Calu3 (cell line): Measurements from ENCODE around the gene MYPN. TPM values are rescaled to one million over a fixed set of nuclear protein-coding genes. Genes with fewer than 3 reads are reported as not detected.
A peak's percentile ranks its signal among the peaks of the same experiment; 100 is the strongest.

Source experiments
- BruUV-seq: library from RNA; stranded (reverse); fragments of 400-500 nt; replicated peaks from 2 replicates; lab custom pipeline; 2021; lab: Mats Ljungman, UMichigan
- CTCF ChIA-PET: fragments of 300-600 bp; sonication (Branson Sonifier 250); formaldehyde crosslinking; loops from one replicate; lab custom pipeline; 2022; ENCODE audit warnings: antibody characterized with exemption; lab: Charles Lee
- DNase-seq: peaks from one replicate; pipeline ENCODE4 v3.0.0; 2022
- H3K27ac Mint-ChIP-seq: one replicate; pipeline ENCODE4 v1.8.0; 2022; ENCODE audit warnings: mixed read lengths; ENCODE audit not compliant: unreplicated experiment
- H3K27me3 Mint-ChIP-seq: one replicate; pipeline ENCODE4 v1.8.0; 2022; ENCODE audit warnings: mixed read lengths; ENCODE audit not compliant: unreplicated experiment
- H3K36me3 Mint-ChIP-seq: one replicate; pipeline ENCODE4 v1.8.0; 2022; ENCODE audit warnings: mild to moderate bottlenecking, moderate library complexity, mixed read lengths; ENCODE audit not compliant: insufficient read depth, unreplicated experiment
- H3K4me1 Mint-ChIP-seq: one replicate; pipeline ENCODE4 v1.8.0; 2022; ENCODE audit warnings: mild to moderate bottlenecking, low read depth, mixed read lengths; ENCODE audit not compliant: unreplicated experiment
- H3K4me3 Mint-ChIP-seq: one replicate; pipeline ENCODE4 v1.8.0; 2022; ENCODE audit warnings: mild to moderate bottlenecking, low read depth, moderate library complexity, mixed read lengths; ENCODE audit not compliant: unreplicated experiment
- H3K9me3 Mint-ChIP-seq: one replicate; pipeline ENCODE4 v1.8.0; 2022; ENCODE audit warnings: low read depth, mixed read lengths; ENCODE audit not compliant: unreplicated experiment
- intact Hi-C: fragments of 100-400 bp; cut with micrococcal nuclease; formaldehyde crosslinking; loops from one replicate; pipeline ENCODE4 v1.10.0; 2022; ENCODE audit not compliant: unreplicated experiment
- total RNA-seq: library from RNA; stranded (reverse); gene quantifications from 2 replicates; pipeline ENCODE4 v1.2.3, GENCODE V29; 2022
- TF ChIP-seq, protein P1 (sequence below): fragments of 200-600 bp; IDR thresholded peaks from one replicate; pipeline ENCODE4 v1.8.0; 2022; ENCODE audit warnings: antibody characterized with exemption; ENCODE audit not compliant: unreplicated experiment

Gene MYPN
- total RNA-seq, 1 experiment from 2014 or later, result 0.38 TPM

DNA sequence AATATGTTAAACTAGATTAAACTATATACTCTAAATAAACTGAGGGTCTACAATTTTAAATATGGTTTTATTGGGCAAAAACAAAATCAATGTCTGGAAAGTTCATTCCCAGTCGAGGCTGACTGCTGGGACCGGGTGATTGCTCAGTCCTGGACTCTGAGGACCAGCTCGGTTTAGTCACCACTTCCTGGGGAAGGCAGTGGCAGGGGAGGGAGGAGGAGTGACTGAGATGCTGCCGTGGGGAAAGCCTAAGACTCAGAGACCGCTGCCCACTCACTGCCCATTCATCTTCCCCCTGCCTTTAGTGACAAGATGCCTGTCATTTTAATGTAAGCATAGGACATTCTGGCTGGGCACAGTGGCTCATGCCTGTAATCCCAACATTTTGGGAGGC is 93.7 kb downstream of the MYPN start:
- Mint-ChIP-seq H3K9me3 (no peaks in the 10 kb centered on the region), H3K27me3 (no peaks in the 10 kb centered on the region), H3K36me3 (no peaks in the 10 kb centered on the region), H3K27ac (no peak overlapping the region), H3K4me1 (peaks cover 7% of the 10 kb centered on the region), H3K4me3 (no peak overlapping the region)
- TF ChIP-seq, protein P1, sequence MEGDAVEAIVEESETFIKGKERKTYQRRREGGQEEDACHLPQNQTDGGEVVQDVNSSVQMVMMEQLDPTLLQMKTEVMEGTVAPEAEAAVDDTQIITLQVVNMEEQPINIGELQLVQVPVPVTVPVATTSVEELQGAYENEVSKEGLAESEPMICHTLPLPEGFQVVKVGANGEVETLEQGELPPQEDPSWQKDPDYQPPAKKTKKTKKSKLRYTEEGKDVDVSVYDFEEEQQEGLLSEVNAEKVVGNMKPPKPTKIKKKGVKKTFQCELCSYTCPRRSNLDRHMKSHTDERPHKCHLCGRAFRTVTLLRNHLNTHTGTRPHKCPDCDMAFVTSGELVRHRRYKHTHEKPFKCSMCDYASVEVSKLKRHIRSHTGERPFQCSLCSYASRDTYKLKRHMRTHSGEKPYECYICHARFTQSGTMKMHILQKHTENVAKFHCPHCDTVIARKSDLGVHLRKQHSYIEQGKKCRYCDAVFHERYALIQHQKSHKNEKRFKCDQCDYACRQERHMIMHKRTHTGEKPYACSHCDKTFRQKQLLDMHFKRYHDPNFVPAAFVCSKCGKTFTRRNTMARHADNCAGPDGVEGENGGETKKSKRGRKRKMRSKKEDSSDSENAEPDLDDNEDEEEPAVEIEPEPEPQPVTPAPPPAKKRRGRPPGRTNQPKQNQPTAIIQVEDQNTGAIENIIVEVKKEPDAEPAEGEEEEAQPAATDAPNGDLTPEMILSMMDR, result no peak
- DNase-seq, result peak; percentile 14
- no TSS peak for BruUV-seq
- intact Hi-C loops, result loop anchor here (10.0 kb wide), 1 partner anchor 508 kb away; the partner anchor contains the start of gene CTNNA3
- CTCF ChIA-PET, result interaction anchor here (0.6 to 1.4 kb wide), 3 partner anchors 10 to 415 kb away, joined by 3 to 5 read pairs (median 4); no protein-coding TSS in a partner anchor

DNA sequence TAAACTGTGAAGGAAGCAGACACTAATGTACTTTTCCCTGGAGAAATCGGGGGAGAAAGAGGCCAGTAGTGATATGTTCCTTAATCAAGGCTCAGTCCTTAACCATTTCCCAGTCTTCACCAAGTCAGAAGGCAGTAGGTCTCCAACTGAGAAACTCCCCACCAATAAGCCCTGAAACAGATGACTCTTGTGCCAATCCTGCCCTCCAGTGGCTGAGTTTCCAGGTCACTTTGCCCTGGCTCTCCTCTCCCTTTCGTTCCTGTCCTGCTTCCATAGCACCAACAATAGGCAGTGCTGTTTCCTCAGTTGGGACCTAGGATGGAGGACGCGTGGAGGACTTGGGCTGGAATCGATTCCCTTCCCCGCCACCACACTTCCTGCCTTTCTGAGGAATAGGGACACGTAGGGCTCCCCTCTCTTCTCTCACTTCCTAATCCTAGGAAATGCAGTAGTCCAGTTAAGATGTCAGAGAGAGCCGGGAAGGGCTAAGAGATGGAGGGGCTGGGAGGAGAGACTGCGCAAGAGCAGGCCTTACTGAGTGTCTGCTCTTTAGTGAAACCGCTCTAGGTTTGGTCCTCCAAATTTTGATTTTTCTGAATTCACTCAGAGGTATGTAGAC is 99.2 kb downstream of the MYPN start:
- no peak overlapping the region for H3K4me3 Mint-ChIP-seq
- CTCF ChIA-PET, result interaction anchor here (1.4 to 2.3 kb wide), 4 partner anchors 51 to 353 kb away, joined by 4 to 10 read pairs (median 5); no protein-coding TSS in a partner anchor
- no peaks in the 10 kb centered on the region for H3K36me3 Mint-ChIP-seq
- no TSS peak for BruUV-seq
- no peaks in the 10 kb centered on the region for H3K9me3 Mint-ChIP-seq
- DNase-seq, result peak; percentile 83
- H3K4me1 Mint-ChIP-seq, result no peaks in the 10 kb centered on the region
- TF ChIP-seq, protein P1, result peak; percentile 73
- peaks cover 19% of the 10 kb centered on the region for H3K27me3 Mint-ChIP-seq
- no peak overlapping the region for H3K27ac Mint-ChIP-seq
- intact Hi-C loops, result loop anchor here (1.0 to 10.0 kb wide), 5 partner anchors 52 to 514 kb away; partner anchors contain the start of gene CTNNA3

DNA sequence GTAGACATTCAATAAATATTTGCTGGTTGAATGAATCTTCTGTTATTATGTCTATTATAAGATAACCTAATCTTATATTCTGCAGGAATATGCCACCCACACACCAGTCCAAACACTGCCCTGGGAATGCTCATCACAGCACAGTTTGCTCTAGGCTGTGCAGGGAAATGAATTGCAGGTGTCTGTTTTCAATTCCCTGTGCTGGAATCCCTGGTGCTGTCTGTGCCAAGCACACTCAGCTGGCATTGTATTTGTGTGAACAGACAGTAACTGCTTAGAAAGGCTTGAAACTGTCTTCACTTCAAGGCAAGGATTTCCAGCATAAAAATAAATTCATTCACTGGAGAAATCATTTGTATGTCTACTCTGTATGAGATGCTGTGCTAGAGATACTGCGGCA is 102.4 kb downstream of the MYPN start:
- Mint-ChIP-seq H3K4me1 (no peaks in the 10 kb centered on the region), H3K9me3 (no peaks in the 10 kb centered on the region), H3K27ac (no peak overlapping the region), H3K27me3 (peaks cover 19% of the 10 kb centered on the region), H3K36me3 (no peaks in the 10 kb centered on the region), H3K4me3 (no peak overlapping the region)
- intact Hi-C loops, result loop anchor here (1.0 to 10.0 kb wide), 3 partner anchors 91 to 683 kb away; no protein-coding TSS in a partner anchor
- CTCF ChIA-PET, result interaction anchor here (1.1 to 1.4 kb wide), 2 partner anchors 90 to 121 kb away, joined by 4 to 18 read pairs; partner anchors contain the start of genes HNRNPH3 and PBLD
- BruUV-seq, result no TSS peak
- no peak for DNase-seq
- TF ChIP-seq, protein P1, result no peak

DNA sequence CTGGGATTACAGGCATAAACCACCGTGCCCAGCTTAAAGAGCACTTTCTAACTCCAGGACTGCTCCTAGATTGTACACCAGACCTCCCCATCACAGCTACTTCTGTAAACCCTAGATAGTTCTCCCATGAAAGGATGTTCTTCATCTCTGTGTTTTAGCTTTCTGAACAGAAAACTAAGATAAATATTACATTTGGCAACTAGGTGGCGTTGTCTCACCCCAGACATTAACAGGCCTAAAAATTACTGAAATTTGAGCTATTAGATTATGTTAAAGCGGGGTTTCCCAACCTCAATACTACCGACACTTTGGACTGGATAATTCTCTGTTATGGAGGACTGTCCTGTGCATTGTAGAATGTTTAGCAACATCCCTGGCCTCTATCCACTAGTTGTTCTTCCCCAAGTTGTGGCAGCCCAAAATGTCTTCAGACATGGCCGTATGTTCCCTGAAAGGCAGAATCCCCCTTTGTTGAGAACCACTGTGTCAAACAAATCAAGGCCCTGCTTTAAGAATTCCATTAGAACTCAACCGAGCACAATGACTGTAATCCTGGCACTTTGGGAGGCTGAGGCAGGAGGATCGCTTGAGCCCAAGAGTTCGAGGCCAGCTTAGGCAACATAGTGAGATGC is 103.5 kb downstream of the MYPN start:
- CTCF ChIA-PET, result interaction anchor here (0.6 to 1.6 kb wide), 15 partner anchors 10 to 661 kb away, joined by 3 to 51 read pairs (median 5); partner anchors contain the start of genes HNRNPH3, PBLD and RUFY2
- Mint-ChIP-seq H3K4me1 (no peaks in the 10 kb centered on the region), H3K27ac (no peak overlapping the region), H3K4me3 (no peak overlapping the region), H3K36me3 (no peaks in the 10 kb centered on the region), H3K9me3 (no peaks in the 10 kb centered on the region), H3K27me3 (peaks cover 26% of the 10 kb centered on the region)
- no peak for DNase-seq
- no TSS peak for BruUV-seq
- intact Hi-C loops, result loop anchor here (1.0 to 10.0 kb wide), 3 partner anchors 89 to 682 kb away; no protein-coding TSS in a partner anchor
- TF ChIP-seq, protein P1, result peak; percentile 84
